Neural cell (in vitro differentiated cells): ENCODE data around the gene FNDC3B.

ENCODE experiments used
- EP300 ChIP-seq: fragments of 450-650 bp; conservative IDR thresholded peaks from 2 replicates; pipeline ENCODE4 v1.6.1; 2014; ENCODE audit warnings: antibody characterized with exemption, mild to moderate bottlenecking, moderate library complexity; ENCODE audit not compliant: poor library complexity, severe bottlenecking
- POLR2AphosphoS5 ChIP-seq: IDR thresholded peaks from 2 replicates; pipeline ENCODE4 v1.6.1; 2012
- TAF1 ChIP-seq: IDR thresholded peaks from 2 replicates; pipeline ENCODE4 v1.6.1; 2012; ENCODE audit warnings: low read depth
- TF ChIP-seq, protein P1 (sequence below): fragments of 450-650 bp; IDR thresholded peaks from 2 replicates; pipeline ENCODE4 v1.5.1; 2014; ENCODE audit warnings: antibody characterized with exemption, mild to moderate bottlenecking, moderate library complexity; ENCODE audit not compliant: poor library complexity, severe bottlenecking

- TF ChIP-seq, protein P1, sequence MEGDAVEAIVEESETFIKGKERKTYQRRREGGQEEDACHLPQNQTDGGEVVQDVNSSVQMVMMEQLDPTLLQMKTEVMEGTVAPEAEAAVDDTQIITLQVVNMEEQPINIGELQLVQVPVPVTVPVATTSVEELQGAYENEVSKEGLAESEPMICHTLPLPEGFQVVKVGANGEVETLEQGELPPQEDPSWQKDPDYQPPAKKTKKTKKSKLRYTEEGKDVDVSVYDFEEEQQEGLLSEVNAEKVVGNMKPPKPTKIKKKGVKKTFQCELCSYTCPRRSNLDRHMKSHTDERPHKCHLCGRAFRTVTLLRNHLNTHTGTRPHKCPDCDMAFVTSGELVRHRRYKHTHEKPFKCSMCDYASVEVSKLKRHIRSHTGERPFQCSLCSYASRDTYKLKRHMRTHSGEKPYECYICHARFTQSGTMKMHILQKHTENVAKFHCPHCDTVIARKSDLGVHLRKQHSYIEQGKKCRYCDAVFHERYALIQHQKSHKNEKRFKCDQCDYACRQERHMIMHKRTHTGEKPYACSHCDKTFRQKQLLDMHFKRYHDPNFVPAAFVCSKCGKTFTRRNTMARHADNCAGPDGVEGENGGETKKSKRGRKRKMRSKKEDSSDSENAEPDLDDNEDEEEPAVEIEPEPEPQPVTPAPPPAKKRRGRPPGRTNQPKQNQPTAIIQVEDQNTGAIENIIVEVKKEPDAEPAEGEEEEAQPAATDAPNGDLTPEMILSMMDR, result no peak
- no peak for TF ChIP-seq EP300
- TF ChIP-seq TAF1, result no peak
- no peak for TF ChIP-seq POLR2AphosphoS5
These were observed 136.8 kb downstream of the FNDC3B start for GRCh38 chr3:172176061-172176770.
